ENCODE measurements around the gene ADCY2.

ADCY2 gene

GRCh38 chr5:7395947-7396712, at the start of gene ADCY2:
TSS of gene ADCY2 (plus strand) at chr5:7396138. CDS start at chr5:7396297, 159 bp downstream.
- no peak for DNase-seq

- no peak for DNase-seq
Measured at GRCh38 chr5:7347377-7347776, 48.6 kb upstream of the ADCY2 start.

GRCh38 chr5:7348168-7348854, 47.6 kb upstream of the ADCY2 start:
- no peak for DNase-seq

- DNase-seq = no peak
Measured at GRCh38 chr5:7361593-7361992, 34.3 kb upstream of the ADCY2 start.

GRCh38 chr5:7363067-7363677, 32.8 kb upstream of the ADCY2 start:
- DNase-seq = no peak

GRCh38 chr5:7364226-7364875, 31.6 kb upstream of the ADCY2 start:
- no peak for DNase-seq

- DNase-seq = no peak
Measured at GRCh38 chr5:7367780-7368179, 28.2 kb upstream of the ADCY2 start.

GRCh38 chr5:7372399-7372798, 23.5 kb upstream of the ADCY2 start:
- no peak for DNase-seq

GRCh38 chr5:7374186-7374585, 21.8 kb upstream of the ADCY2 start:
- DNase-seq = no peak

GRCh38 chr5:7375457-7375856, 20.5 kb upstream of the ADCY2 start:
- DNase-seq = no peak

GRCh38 chr5:7376871-7377270, 19.1 kb upstream of the ADCY2 start:
- DNase-seq = no peak

- no peak for DNase-seq
Measured at GRCh38 chr5:7377761-7378160, 18.2 kb upstream of the ADCY2 start.

- DNase-seq = no peak
Measured at GRCh38 chr5:7382588-7382987, 13.3 kb upstream of the ADCY2 start.

- no peak for DNase-seq
Measured at GRCh38 chr5:7385681-7386080, 10.3 kb upstream of the ADCY2 start.

GRCh38 chr5:7388553-7388952, 7.4 kb upstream of the ADCY2 start:
- DNase-seq = no peak

- no peak for DNase-seq
Measured at GRCh38 chr5:7391215-7391614, 4.7 kb upstream of the ADCY2 start.

- DNase-seq = no peak
Measured at GRCh38 chr5:7391814-7392692, 3.9 kb upstream of the ADCY2 start.

- DNase-seq = no peak
Measured at GRCh38 chr5:7392693-7393024, 3.3 kb upstream of the ADCY2 start.

GRCh38 chr5:7393921-7394799, 1.8 kb upstream of the ADCY2 start:
- DNase-seq = no peak

GRCh38 chr5:7394889-7395431, 978 bp upstream of the ADCY2 start:
- no peak for DNase-seq

GRCh38 chr5:7395432-7395946, 449 bp upstream of the ADCY2 start:
- no peak for DNase-seq
